Measurements from ENCODE around the gene STUM.

DNA sequence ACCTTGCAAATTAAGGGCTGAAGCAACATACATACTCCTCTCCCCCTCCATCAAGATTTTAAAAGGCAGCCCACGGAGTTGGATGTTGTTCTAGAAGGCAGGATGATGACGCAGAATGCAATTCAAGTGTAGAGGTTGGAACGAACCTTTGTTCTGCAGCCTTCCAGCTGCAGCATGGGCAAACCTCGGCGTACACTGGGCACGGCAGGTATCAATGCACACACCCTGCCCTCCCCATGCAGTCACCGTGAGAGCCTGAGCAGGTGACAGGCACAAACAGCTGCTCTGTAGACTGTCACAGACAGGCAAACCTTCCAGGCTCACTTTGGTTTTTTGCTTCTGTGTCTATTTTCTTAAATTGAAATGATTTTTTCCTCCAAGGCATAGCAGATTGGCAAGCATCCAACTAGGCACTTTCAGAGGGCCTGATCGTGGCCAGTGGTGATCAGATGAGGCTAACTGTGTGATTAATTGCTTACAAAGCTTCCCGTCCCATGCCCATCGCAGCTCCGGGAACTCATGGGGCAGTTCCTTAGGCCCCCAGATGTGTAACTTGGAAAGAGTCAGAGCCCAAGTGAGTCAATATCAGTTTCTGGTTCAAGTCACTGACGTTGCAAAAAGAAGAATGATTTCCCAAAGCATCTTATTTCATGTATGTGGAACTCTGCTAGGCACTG is 108.2 kb downstream of the STUM start:
- TF ChIP-seq, protein P1, sequence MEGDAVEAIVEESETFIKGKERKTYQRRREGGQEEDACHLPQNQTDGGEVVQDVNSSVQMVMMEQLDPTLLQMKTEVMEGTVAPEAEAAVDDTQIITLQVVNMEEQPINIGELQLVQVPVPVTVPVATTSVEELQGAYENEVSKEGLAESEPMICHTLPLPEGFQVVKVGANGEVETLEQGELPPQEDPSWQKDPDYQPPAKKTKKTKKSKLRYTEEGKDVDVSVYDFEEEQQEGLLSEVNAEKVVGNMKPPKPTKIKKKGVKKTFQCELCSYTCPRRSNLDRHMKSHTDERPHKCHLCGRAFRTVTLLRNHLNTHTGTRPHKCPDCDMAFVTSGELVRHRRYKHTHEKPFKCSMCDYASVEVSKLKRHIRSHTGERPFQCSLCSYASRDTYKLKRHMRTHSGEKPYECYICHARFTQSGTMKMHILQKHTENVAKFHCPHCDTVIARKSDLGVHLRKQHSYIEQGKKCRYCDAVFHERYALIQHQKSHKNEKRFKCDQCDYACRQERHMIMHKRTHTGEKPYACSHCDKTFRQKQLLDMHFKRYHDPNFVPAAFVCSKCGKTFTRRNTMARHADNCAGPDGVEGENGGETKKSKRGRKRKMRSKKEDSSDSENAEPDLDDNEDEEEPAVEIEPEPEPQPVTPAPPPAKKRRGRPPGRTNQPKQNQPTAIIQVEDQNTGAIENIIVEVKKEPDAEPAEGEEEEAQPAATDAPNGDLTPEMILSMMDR (optimal IDR thresholded peaks at IDR 0.05 in 1 of 3, IDR thresholded peaks at IDR 0.05 in 1 of 3, conservative IDR thresholded peaks at IDR 0.05 in 1 of 3; ENCODE audit: extremely low read depth in 1 of 3, insufficient read depth in 2 of 3, low read length in 3 of 3): no peak
- TF ChIP-seq EZH2 (IDR thresholded peaks at IDR 0.05; ENCODE audit: low read length): no peak

Measured in keratinocyte (primary cell).